DOHH2 (cell line): ENCODE measurements around the gene PTPRC.

Experiments
- H3F3A ChIP-seq: fragments of 200-600 bp; sonication (generic), shearing (Covaris generic); 2 replicates; pipeline ENCODE4 v1.6.0; 2016; ENCODE audit warnings: antibody characterized with exemption, mild to moderate bottlenecking; ENCODE audit not compliant: control insufficient read depth, insufficient read depth
- H3K27ac ChIP-seq: fragments of 200-600 bp; sonication (generic); 2 replicates; pipeline ENCODE4 v1.5.1; 2014; ENCODE audit warnings: low read depth, mild to moderate bottlenecking, low read length, moderate library complexity
- H3K27me3 ChIP-seq: fragments of 200-600 bp; sonication (generic); 2 replicates; pipeline ENCODE4 v1.6.1; 2014; ENCODE audit warnings: mild to moderate bottlenecking, low read length, mixed read lengths; ENCODE audit not compliant: control insufficient read depth
- H3K36me3 ChIP-seq: fragments of 200-600 bp; sonication (generic); 2 replicates; pipeline ENCODE4 v1.6.1; 2014; ENCODE audit warnings: mild to moderate bottlenecking, low read length, moderate library complexity, mixed read lengths; ENCODE audit not compliant: control insufficient read depth
- H3K4me1 ChIP-seq: fragments of 200-600 bp; sonication (generic); 2 replicates; pipeline ENCODE4 v1.6.1; 2014; ENCODE audit warnings: mild to moderate bottlenecking, low read length, mixed read lengths; ENCODE audit not compliant: control insufficient read depth
- H3K4me2 ChIP-seq: fragments of 200-600 bp; sonication (generic); 2 replicates; pipeline ENCODE4 v1.6.0; 2014; ENCODE audit warnings: mild to moderate bottlenecking, low read length, moderate library complexity
- H3K4me3 ChIP-seq: fragments of 200-600 bp; sonication (generic); 2 replicates; pipeline ENCODE4 v1.5.1; 2014; ENCODE audit warnings: mild to moderate bottlenecking, low read length, mixed read lengths
- H3K79me2 ChIP-seq: fragments of 200-600 bp; sonication (generic); 2 replicates; pipeline ENCODE4 v1.6.1; 2014; ENCODE audit warnings: mild to moderate bottlenecking, low read length, mixed read lengths; ENCODE audit not compliant: control insufficient read depth
- H3K9me2 ChIP-seq: fragments of 200-600 bp; sonication (generic); replicated peaks from 2 replicates; pipeline ENCODE4 v1.6.1; 2014; ENCODE audit warnings: mild to moderate bottlenecking, low read length, mixed read lengths; ENCODE audit not compliant: control insufficient read depth
- H3K9me3 ChIP-seq: fragments of 200-600 bp; sonication (generic); 2 replicates; pipeline ENCODE4 v1.6.1; 2014; ENCODE audit warnings: antibody characterized with exemption, low read length, mixed read lengths; ENCODE audit not compliant: control insufficient read depth, insufficient read depth
- H4K20me1 ChIP-seq: fragments of 200-600 bp; sonication (generic); 2 replicates; pipeline ENCODE4 v1.6.0; 2014; ENCODE audit warnings: low read depth, mild to moderate bottlenecking, antibody characterized with exemption, low read length, moderate library complexity; ENCODE audit not compliant: control insufficient read depth, insufficient read depth
- EZH2phosphoT487 ChIP-seq: fragments of 200-600 bp; sonication (generic); IDR thresholded peaks from 2 replicates; pipeline ENCODE4 v1.6.1; 2017; ENCODE audit warnings: borderline replicate concordance, mild to moderate bottlenecking, antibody characterized with exemption, low read length, moderate library complexity, mixed read lengths
- TF ChIP-seq, protein P1 (sequence below): fragments of 200-600 bp; sonication (generic); IDR thresholded peaks from one replicate; pipeline ENCODE4 v1.5.1; 2014; ENCODE audit warnings: antibody characterized with exemption, mild to moderate bottlenecking, low read depth, low read length; ENCODE audit not compliant: poor library complexity, severe bottlenecking

PTPRC gene

DNA sequence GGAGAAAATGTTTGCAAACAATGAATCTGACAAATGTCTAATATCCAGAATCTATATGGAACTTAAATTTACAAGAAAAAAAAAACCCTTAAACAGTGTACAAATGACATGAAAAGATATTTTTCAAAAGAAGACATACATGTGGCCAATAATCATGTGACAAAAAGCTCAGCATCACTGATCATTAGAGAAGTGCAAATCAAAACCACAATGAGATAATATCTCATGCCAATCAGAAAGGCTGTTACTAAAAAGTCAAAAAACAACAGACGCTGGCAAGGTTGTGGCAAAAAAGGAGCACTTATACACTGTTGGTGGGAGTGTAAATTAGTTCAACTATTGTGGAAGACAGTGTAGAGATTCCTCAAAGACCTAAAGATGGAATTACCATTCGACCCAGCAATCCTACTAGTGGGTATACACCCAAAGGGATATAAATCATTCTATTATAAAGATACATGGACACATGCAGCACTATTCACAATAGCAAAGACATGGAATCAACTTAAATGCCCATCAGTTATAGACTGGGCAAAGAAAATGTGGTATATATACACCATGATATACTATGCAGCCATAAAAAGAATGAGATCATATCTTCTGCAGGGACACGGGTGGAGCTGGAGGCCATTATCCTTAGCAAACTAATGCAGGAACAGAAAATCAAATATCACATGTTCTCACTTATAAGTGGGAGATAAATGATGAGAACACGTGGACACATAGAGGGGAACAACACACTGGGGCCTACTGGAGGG, 123.2 kb downstream of the PTPRC start:
- no peaks in the 10 kb centered on the region for H3K9me2 ChIP-seq

DNA sequence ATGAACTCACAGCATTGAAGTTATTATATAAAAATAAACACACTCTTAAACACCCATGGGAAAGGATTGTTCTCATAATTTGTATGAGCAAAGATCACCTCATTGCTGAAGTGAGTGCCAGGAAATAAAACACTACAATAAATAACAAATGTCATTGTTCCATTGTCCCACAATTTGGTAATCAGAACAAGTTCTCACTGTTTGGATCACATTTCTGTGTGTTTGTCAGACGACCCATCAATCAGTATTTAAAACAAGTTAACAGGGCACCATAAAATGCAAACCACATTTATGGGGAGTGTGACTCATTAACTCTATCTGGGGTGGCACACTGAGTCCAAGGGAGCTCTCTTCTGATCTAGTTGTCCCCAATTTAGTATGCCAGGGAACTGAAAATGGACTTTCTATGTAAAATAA, 124.5 kb downstream of the PTPRC start:
- TF ChIP-seq, protein P1, sequence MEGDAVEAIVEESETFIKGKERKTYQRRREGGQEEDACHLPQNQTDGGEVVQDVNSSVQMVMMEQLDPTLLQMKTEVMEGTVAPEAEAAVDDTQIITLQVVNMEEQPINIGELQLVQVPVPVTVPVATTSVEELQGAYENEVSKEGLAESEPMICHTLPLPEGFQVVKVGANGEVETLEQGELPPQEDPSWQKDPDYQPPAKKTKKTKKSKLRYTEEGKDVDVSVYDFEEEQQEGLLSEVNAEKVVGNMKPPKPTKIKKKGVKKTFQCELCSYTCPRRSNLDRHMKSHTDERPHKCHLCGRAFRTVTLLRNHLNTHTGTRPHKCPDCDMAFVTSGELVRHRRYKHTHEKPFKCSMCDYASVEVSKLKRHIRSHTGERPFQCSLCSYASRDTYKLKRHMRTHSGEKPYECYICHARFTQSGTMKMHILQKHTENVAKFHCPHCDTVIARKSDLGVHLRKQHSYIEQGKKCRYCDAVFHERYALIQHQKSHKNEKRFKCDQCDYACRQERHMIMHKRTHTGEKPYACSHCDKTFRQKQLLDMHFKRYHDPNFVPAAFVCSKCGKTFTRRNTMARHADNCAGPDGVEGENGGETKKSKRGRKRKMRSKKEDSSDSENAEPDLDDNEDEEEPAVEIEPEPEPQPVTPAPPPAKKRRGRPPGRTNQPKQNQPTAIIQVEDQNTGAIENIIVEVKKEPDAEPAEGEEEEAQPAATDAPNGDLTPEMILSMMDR, result no peak
- H3K36me3 ChIP-seq, result no peaks in the 10 kb centered on the region
- H3F3A ChIP-seq, result peaks cover 28% of the 10 kb centered on the region
- no peak overlapping the region for H3K27ac ChIP-seq
- no peaks in the 10 kb centered on the region for H3K9me3 ChIP-seq
- no peaks in the 10 kb centered on the region for H3K9me2 ChIP-seq
- H3K79me2 ChIP-seq, result no peaks in the 10 kb centered on the region
- no peak overlapping the region for H3K4me3 ChIP-seq
- H4K20me1 ChIP-seq, result no peaks in the 10 kb centered on the region
- no peaks in the 10 kb centered on the region for H3K27me3 ChIP-seq
- no peak overlapping the region for H3K4me2 ChIP-seq
- H3K4me1 ChIP-seq, result peaks cover 8% of the 10 kb centered on the region

More for the DNA sequence above, 123.2 kb downstream of the PTPRC start:
- peaks cover 8% of the 10 kb centered on the region for H3K4me1 ChIP-seq
- TF ChIP-seq, protein P1, result no peak
- TF ChIP-seq EZH2phosphoT487, result no peak
- H3K4me2 ChIP-seq, result no peak overlapping the region
- H3K9me3 ChIP-seq, result no peaks in the 10 kb centered on the region
- no peak overlapping the region for H3K4me3 ChIP-seq
- no peak overlapping the region for H3K27ac ChIP-seq
- no peaks in the 10 kb centered on the region for H3K79me2 ChIP-seq
- H3K36me3 ChIP-seq, result peaks cover 4% of the 10 kb centered on the region; the same call in 1 of the 2 replicates
- no peaks in the 10 kb centered on the region for H3K27me3 ChIP-seq
- H4K20me1 ChIP-seq, result no peaks in the 10 kb centered on the region
- H3F3A ChIP-seq, result peaks cover 35% of the 10 kb centered on the region

DNA sequence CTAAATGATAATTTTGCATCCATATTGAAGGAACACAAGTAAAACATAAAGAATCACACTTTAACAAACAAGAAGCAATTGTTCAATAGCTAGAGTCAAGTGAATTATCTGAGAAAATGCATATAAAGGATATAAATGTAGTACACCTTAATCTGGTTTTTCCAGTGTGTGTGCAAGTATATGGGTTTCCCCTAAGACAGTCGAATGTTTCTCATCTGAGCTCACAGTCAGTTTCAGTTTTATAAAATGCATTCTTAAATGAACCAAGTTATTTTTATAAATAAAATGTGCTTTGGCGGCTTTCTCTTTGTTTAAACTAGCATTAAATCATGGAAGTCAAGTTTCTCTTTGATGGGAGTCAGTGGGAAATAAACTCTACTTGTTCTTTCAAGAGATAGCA, 125.9 kb downstream of the PTPRC start:
- H3F3A ChIP-seq, result peaks cover 16% of the 10 kb centered on the region; the same call in 1 of the 2 replicates
- no peaks in the 10 kb centered on the region for H3K9me3 ChIP-seq
- TF ChIP-seq, protein P1, result no peak
- TF ChIP-seq EZH2phosphoT487, result no peak
- no peaks in the 10 kb centered on the region for H3K9me2 ChIP-seq
- peak overlapping the region; percentile 27 for H3K4me2 ChIP-seq
- H3K4me3 ChIP-seq, result no peak overlapping the region
- H3K36me3 ChIP-seq, result no peaks in the 10 kb centered on the region
- peaks cover 10% of the 10 kb centered on the region for H3K4me1 ChIP-seq
- H3K79me2 ChIP-seq, result no peaks in the 10 kb centered on the region
- no peak overlapping the region for H3K27ac ChIP-seq
- H3K27me3 ChIP-seq, result no peaks in the 10 kb centered on the region
- H4K20me1 ChIP-seq, result no peaks in the 10 kb centered on the region
